ENCODE measurements around the gene HPCAL1.

Gene HPCAL1

GRCh38 chr2:10469301-10469700 lies 166.6 kb downstream of the HPCAL1 start:
- H3K4me1 ChIP-seq (ENCODE audit: insufficient read depth, low read length, poor library complexity, severe bottlenecking) = no peaks in the 10 kb centered on the region
- H3K4me2 ChIP-seq (ENCODE audit: low read depth, low read length, poor library complexity, severe bottlenecking) = no peak overlapping the region
- H3K9me2 ChIP-seq (replicated peaks; ENCODE audit: low read depth, low read length) = no peaks in the 10 kb centered on the region
- H3F3A ChIP-seq (ENCODE audit: low read depth) = no peaks in the 10 kb centered on the region
- H4K20me1 ChIP-seq (ENCODE audit: insufficient read depth, low read length, poor library complexity, severe bottlenecking) = no peaks in the 10 kb centered on the region
- H3K79me2 ChIP-seq (ENCODE audit: insufficient read depth, low read length) = no peaks in the 10 kb centered on the region
- no peak overlapping the region for H3K9ac ChIP-seq (ENCODE audit: low read depth, low read length, poor library complexity, severe bottlenecking)
- no peaks in the 10 kb centered on the region for H3K36me3 ChIP-seq (ENCODE audit: insufficient read depth, low read length)
- no peak overlapping the region for H3K4me3 ChIP-seq (ENCODE audit: low read length, poor library complexity, severe bottlenecking)
- TF ChIP-seq EZH2phosphoT487 (IDR thresholded peaks at IDR 0.05; ENCODE audit: borderline replicate concordance) (no peak), CTCF (conservative IDR thresholded peaks at IDR 0.05; ENCODE audit: low read length) (no peak)
- H3K27me3 ChIP-seq (ENCODE audit: insufficient read depth, low read length, poor library complexity, severe bottlenecking) = no peaks in the 10 kb centered on the region
- no peak overlapping the region for H2AFZ ChIP-seq (ENCODE audit: low read length)
- H3K9me3 ChIP-seq (ENCODE audit: insufficient read depth, low read depth, low read length) = no peaks in the 10 kb centered on the region

GRCh38 chr2:10469955-10470608 lies 167.4 kb downstream of the HPCAL1 start:
- Histone ChIP-seq H3K4me2 (ENCODE audit: low read depth, low read length, poor library complexity, severe bottlenecking) (no peak overlapping the region), H3K9me3 (ENCODE audit: insufficient read depth, low read depth, low read length) (no peaks in the 10 kb centered on the region), H3F3A (ENCODE audit: low read depth) (no peaks in the 10 kb centered on the region), H3K9ac (ENCODE audit: low read depth, low read length, poor library complexity, severe bottlenecking) (no peak overlapping the region), H3K79me2 (ENCODE audit: insufficient read depth, low read length) (no peaks in the 10 kb centered on the region), H3K4me1 (ENCODE audit: insufficient read depth, low read length, poor library complexity, severe bottlenecking) (no peaks in the 10 kb centered on the region), H3K27me3 (ENCODE audit: insufficient read depth, low read length, poor library complexity, severe bottlenecking) (no peaks in the 10 kb centered on the region), H3K4me3 (ENCODE audit: low read length, poor library complexity, severe bottlenecking) (no peak overlapping the region), H4K20me1 (ENCODE audit: insufficient read depth, low read length, poor library complexity, severe bottlenecking) (no peaks in the 10 kb centered on the region), H3K36me3 (ENCODE audit: insufficient read depth, low read length) (no peaks in the 10 kb centered on the region), H3K9me2 (replicated peaks; ENCODE audit: low read depth, low read length) (no peaks in the 10 kb centered on the region), H2AFZ (ENCODE audit: low read length) (no peak overlapping the region)
- TF ChIP-seq CTCF (conservative IDR thresholded peaks at IDR 0.05; ENCODE audit: low read length) (no peak), EZH2phosphoT487 (IDR thresholded peaks at IDR 0.05; ENCODE audit: borderline replicate concordance) (no peak)

- no peaks in the 10 kb centered on the region for H3K9me2 ChIP-seq (replicated peaks; ENCODE audit: low read depth, low read length)
- H4K20me1 ChIP-seq (ENCODE audit: insufficient read depth, low read length, poor library complexity, severe bottlenecking) = no peaks in the 10 kb centered on the region
- no peaks in the 10 kb centered on the region for H3K9me3 ChIP-seq (ENCODE audit: insufficient read depth, low read depth, low read length)
- H3K36me3 ChIP-seq (ENCODE audit: insufficient read depth, low read length) = no peaks in the 10 kb centered on the region
- H3K9ac ChIP-seq (ENCODE audit: low read depth, low read length, poor library complexity, severe bottlenecking) = no peak overlapping the region
- H2AFZ ChIP-seq (ENCODE audit: low read length) = no peak overlapping the region
- H3K4me3 ChIP-seq (ENCODE audit: low read length, poor library complexity, severe bottlenecking) = no peak overlapping the region
- no peak for TF ChIP-seq EZH2phosphoT487 (IDR thresholded peaks at IDR 0.05; ENCODE audit: borderline replicate concordance)
- no peak for TF ChIP-seq CTCF (conservative IDR thresholded peaks at IDR 0.05; ENCODE audit: low read length)
- no peak overlapping the region for H3K4me2 ChIP-seq (ENCODE audit: low read depth, low read length, poor library complexity, severe bottlenecking)
- H3K4me1 ChIP-seq (ENCODE audit: insufficient read depth, low read length, poor library complexity, severe bottlenecking) = no peaks in the 10 kb centered on the region
- H3K79me2 ChIP-seq (ENCODE audit: insufficient read depth, low read length) = no peaks in the 10 kb centered on the region
- H3K27me3 ChIP-seq (ENCODE audit: insufficient read depth, low read length, poor library complexity, severe bottlenecking) = no peaks in the 10 kb centered on the region
- no peaks in the 10 kb centered on the region for H3F3A ChIP-seq (ENCODE audit: low read depth)
These were observed 168.4 kb downstream of the HPCAL1 start for GRCh38 chr2:10471046-10471571.

Measured in Loucy (cell line).